ENCODE data around the gene ZDHHC17.

ZDHHC17 gene

GRCh38 chr12:76813972-76814371 lies 50.1 kb downstream of the ZDHHC17 start:
- DNase-seq (ENCODE audit: low read depth in 2 of 2) = no peak

DNA sequence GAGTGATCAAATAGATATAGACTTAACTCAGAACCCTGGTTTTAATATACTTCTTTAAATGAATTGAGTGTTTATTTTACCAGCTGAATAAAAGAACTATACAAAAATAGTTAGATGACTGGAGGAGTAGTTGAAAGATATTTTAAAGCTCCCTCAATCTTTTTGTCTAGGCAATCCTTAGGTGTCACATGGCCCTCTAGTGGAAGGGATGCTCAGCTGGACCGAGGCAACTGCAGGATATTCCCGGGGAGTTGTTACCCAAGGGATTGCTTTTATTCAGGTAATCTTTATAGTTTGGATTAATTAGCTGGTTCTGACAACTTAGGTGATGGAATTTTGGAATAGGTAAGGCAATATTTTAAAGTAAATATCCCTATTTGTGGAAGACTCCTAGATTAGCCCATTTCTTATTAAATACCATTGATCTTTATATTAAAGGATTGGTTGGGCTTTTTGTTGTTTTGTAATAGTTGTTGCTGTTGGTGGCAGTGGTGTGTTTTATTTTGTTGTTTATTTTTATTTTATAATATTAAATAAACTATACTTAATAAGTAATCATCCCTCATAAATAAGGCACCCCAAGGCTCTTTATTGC lies 57.1 kb downstream of the ZDHHC17 start:
- DNase-seq (ENCODE audit: low read depth in 2 of 2) = no peak

- DNase-seq (ENCODE audit: low read depth in 2 of 2) = no peak
Measured at GRCh38 chr12:76830436-76830835, 66.5 kb downstream of the ZDHHC17 start.

GRCh38 chr12:76836633-76837032 lies 72.7 kb downstream of the ZDHHC17 start:
- DNase-seq (ENCODE audit: low read depth in 2 of 2) = no peak

DNA sequence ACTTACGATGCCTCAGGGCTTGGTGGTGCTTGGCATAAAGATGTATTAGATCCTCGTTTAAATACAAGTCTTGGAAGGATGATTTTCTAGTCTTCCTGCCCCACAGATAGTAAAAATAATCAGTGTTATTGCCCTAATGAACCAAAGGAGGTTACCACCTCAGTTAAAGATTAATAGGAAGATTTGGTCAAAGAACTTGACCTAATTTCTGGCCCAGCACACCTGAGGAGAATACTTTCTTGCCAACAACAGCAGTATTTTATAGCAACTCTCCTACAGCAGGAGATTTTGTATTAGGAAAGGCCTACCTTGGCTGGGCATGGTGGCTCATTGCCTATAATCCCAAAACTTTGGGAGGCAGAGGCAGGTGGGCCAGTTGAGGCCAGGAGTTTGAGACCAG lies 83.3 kb downstream of the ZDHHC17 start:
- no peak for DNase-seq (ENCODE audit: low read depth in 2 of 2)

- no peak for DNase-seq (ENCODE audit: low read depth in 2 of 2)
Measured at GRCh38 chr12:76848132-76848531, 84.2 kb downstream of the ZDHHC17 start.

GRCh38 chr12:76852106-76852505 lies 88.2 kb downstream of the ZDHHC17 start:
- no peak for DNase-seq (ENCODE audit: low read depth in 2 of 2)

- DNase-seq (ENCODE audit: low read depth in 2 of 2) = no peak
Measured at GRCh38 chr12:76855271-76855670, 91.4 kb downstream of the ZDHHC17 start.

GRCh38 chr12:76856018-76856644 lies 92.2 kb downstream of the ZDHHC17 start:
- no peak for DNase-seq (ENCODE audit: low read depth in 2 of 2)

DNA sequence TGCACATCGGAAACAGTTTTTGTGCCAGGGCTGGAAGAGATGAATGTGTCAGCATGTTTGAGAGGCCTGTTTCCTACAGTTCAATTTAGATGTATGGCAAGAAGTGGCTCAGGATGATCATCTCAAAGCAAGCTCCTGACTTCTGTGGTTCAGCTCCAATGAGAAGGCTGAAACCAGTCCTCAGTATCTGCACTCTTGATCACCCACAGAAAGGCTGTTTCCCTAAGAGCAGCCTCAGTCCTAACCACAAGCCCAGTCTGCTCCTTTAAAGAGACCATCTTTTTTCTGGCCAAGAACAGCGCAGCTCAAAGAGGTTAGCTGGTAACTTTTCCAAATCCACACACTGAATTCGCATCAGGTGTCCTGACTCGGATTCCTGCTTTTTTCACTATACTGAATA lies 95.7 kb downstream of the ZDHHC17 start:
- no peak for DNase-seq (ENCODE audit: low read depth in 2 of 2)

GRCh38 chr12:76860256-76860655 lies 96.3 kb downstream of the ZDHHC17 start:
- no peak for DNase-seq (ENCODE audit: low read depth in 2 of 2)

DNA sequence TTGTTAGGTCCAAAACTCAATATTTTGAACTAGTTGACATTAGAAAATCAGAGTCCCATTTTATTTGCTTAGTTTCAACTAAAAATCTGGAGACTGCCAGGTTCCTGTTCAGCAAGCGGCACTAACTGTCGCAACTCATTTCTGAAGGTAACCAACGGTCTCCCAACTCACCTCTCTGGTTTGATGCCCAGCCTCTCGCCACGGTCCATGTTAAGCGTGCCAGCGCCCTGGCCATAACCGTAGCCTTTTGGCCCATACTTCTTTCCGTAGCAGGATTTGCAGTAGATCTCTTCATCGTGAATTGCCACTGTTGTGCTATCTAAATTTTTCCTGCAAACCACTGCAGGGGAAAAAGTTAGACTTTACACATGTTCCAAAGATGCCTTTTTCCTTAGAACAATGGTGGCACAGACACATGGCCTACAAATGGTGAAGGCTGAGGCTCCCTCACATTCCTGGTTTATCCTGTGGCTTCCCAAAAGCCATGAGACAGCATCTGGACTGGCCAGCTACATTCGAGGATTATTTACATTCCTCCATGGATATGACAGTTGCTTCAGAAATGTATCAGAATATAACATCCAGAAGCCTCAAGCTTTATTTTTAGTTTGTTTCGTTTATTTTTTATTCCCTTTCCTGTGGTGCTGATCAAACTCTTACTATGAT lies 99.2 kb downstream of the ZDHHC17 start:
- DNase-seq (ENCODE audit: low read depth in 2 of 2) = no peak

DNA sequence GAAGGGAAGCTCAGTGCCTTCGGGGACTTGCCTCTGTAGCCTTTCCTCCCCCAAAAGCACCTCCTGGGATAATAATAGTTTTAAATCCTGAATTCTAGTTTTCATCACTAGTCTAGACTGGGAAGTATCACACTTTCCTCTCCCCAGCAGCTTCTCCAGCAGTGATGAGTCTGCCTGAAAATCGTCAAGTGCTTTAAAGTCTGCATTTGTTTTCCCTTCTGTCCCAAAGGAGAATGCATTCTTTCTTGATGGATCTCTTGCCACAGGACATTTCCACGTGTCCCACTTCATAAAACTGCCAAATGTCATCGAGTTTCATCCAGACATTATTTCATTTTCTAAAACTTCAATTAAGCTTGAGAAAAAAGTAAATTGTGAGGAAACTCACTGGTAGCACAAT lies 99.9 kb downstream of the ZDHHC17 start:
- no peak for DNase-seq (ENCODE audit: low read depth in 2 of 2)

DNA sequence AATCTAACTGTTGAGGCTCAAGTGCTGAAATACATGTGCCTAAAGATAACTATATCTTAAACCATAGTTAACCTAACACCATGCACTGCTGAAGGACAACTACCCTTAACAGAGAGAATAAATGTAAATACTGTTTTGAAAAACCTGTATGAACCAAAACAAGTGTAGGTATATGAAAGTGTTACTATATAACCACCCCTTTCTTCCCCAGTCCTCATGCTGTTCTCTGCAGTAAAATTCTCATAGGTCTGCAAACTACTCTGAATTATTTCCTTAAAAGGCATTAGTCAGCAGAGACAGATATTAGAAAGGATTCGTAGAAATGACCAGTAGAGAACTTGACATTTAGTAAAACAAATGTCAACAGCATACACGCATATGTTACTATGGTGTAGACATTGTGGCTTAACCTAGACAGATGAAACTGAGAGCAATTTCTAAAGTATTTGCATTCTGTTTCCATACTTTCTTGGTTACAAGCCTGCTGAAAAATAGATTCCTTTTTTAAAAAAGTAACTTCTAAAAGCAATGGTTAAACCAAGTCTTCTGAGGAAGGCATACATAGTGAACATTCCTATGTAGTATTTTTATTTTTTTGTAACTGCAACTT lies 101.0 kb downstream of the ZDHHC17 start:
- no peak for DNase-seq (ENCODE audit: low read depth in 2 of 2)

DNA sequence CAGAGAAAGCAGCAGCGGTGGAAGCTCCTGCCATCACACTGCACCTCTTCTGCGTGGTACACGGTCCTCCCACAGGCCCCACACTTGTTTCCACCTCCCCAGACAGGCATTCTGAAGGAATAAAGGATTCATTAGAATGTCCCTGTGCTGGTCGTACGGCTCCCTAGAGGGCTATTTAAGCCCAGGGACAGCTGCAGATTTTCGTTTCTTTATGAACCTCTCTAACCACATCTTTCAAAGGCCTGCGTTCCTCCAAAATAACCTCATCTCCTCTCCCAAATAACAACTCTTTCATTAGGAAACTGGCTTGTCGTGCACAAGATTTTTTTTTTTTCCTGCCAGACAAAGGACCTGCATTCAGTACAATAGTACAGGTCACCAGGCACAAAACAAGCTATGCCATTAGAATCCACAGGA lies 102.2 kb downstream of the ZDHHC17 start:
- DNase-seq (ENCODE audit: low read depth in 2 of 2) = no peak

- DNase-seq (ENCODE audit: low read depth in 2 of 2) = no peak
Measured at GRCh38 chr12:76866726-76867125, 102.8 kb downstream of the ZDHHC17 start.

- DNase-seq (ENCODE audit: low read depth in 2 of 2) = no peak
Measured at GRCh38 chr12:76871082-76871481, 107.2 kb downstream of the ZDHHC17 start.

- DNase-seq (ENCODE audit: low read depth in 2 of 2) = no peak
Measured at GRCh38 chr12:76871742-76872141, 107.8 kb downstream of the ZDHHC17 start.

DNA sequence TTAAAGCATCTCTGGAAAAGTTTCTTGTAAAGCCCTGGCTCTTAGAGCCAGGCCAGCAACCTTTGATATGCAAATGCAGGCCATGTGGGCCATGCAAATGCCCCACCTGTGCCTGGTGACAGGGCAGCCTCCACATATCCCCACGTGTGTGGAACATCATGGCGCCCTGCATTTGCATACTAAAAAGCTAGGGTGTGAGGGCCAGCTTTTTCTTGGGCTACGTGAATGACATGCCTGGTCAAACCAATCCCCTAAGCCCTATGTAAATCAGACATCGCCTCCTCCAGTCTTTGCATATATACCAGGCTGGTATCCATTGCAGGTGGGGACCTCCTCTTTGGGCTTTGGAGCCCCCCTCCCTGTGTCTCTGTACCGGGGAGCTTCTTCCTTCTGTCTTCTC lies 108.5 kb downstream of the ZDHHC17 start:
- DNase-seq (ENCODE audit: low read depth in 2 of 2) = no peak

- no peak for DNase-seq (ENCODE audit: low read depth in 2 of 2)
Measured at GRCh38 chr12:76874027-76874426, 110.1 kb downstream of the ZDHHC17 start.

GRCh38 chr12:76874491-76875190 lies 110.7 kb downstream of the ZDHHC17 start:
- no peak for DNase-seq (ENCODE audit: low read depth in 2 of 2)

DNA sequence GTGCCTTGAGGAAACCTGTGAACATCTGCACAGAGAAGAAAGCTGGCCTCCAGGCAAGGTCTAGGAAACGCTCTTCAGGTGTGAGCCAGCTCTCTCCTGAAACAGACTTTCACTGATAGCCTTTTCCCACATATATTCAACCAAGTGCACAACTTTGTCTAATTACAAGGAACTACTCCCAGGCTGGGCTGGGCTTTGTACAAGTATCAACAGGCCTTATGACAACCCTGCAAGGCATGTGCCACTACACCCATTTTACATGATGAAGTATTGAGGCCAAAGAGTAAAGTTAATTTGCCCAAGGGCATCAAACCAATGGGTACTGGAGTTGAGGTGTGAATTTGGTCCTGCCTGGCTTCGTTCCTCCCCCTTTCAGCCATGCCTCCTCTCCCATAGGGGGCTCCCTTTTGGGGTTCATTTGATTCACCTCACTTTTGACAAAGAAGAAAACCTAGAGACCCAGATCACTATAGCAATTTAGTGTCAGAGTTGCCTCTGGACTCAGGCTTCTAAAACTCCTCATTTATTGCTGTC lies 112.8 kb downstream of the ZDHHC17 start:
- DNase-seq (ENCODE audit: low read depth in 2 of 2) = no peak

Measured in stimulated activated CD4-positive, alpha-beta T cell treated with anti-CD3 and anti-CD28 coated beads, Interleukin-1b, Interleukin-23, amount 100 ng/mL, for 1 hour (primary cell).